GM21360 (cell line): Measurements from ENCODE around the gene BANF2.
A peak's percentile ranks its signal among the peaks of the same experiment; 100 is the strongest.
"Not testable (repeated sequence)": the region's sequence is repeated elsewhere in the genome, so short reads cannot be mapped to it uniquely, and the experiment has no call there.

ENCODE experiments used
- ATAC-seq: cut with Tn5 transposase; IDR thresholded peaks from one replicate; pipeline ENCODE4 v1.9.1; 2021; ENCODE audit warnings: mild to moderate bottlenecking, moderate library complexity; ENCODE audit not compliant: unreplicated experiment

BANF2 gene

GRCh38 chr20:17761604-17762003, 61.8 kb downstream of the BANF2 start:
- no peak for ATAC-seq

GRCh38 chr20:17762243-17762872, 62.6 kb downstream of the BANF2 start:
- ATAC-seq, result no peak

- ATAC-seq, result no peak
Observed at GRCh38 chr20:17762873-17763557, 63.2 kb downstream of the BANF2 start.

- ATAC-seq, result no peak
Observed at GRCh38 chr20:17765017-17765416, 65.3 kb downstream of the BANF2 start.

- no peak for ATAC-seq
Observed at GRCh38 chr20:17765584-17765983, 65.8 kb downstream of the BANF2 start.

- no peak for ATAC-seq
Observed at GRCh38 chr20:17766226-17766625, 66.5 kb downstream of the BANF2 start.

GRCh38 chr20:17767624-17768023, 67.9 kb downstream of the BANF2 start:
- no peak for ATAC-seq

GRCh38 chr20:17768271-17768670, 68.5 kb downstream of the BANF2 start:
- no peak for ATAC-seq

GRCh38 chr20:17769716-17770115, 70.0 kb downstream of the BANF2 start:
- not testable (repeated sequence) for ATAC-seq

GRCh38 chr20:17771206-17772004, 71.6 kb downstream of the BANF2 start:
- ATAC-seq, result no peak

- no peak for ATAC-seq
Observed at GRCh38 chr20:17772005-17772343, 72.2 kb downstream of the BANF2 start.

GRCh38 chr20:17773619-17774018, 73.9 kb downstream of the BANF2 start:
- no peak for ATAC-seq

- no peak for ATAC-seq
Observed at GRCh38 chr20:17775600-17775999, 75.8 kb downstream of the BANF2 start.

- ATAC-seq, result no peak
Observed at GRCh38 chr20:17776551-17776950, 76.8 kb downstream of the BANF2 start.

- not testable (repeated sequence) for ATAC-seq
Observed at GRCh38 chr20:17779011-17779410, 79.2 kb downstream of the BANF2 start.

- peak; percentile 84 for ATAC-seq
Observed at GRCh38 chr20:17782768-17783167, 83.0 kb downstream of the BANF2 start.

GRCh38 chr20:17783671-17784070, 83.9 kb downstream of the BANF2 start:
- ATAC-seq, result no peak

GRCh38 chr20:17785007-17785406, 85.2 kb downstream of the BANF2 start:
- ATAC-seq, result no peak
